GM18873 (cell line): ENCODE data around the gene PDGFRB.

ENCODE experiments used
- ATAC-seq: cut with Tn5 transposase; IDR thresholded peaks from one replicate; pipeline ENCODE4 v1.9.1; 2021; ENCODE audit warnings: mild to moderate bottlenecking, moderate library complexity, moderate number of reproducible peaks; ENCODE audit not compliant: unreplicated experiment, low FRiP score

Gene PDGFRB

GRCh38 chr5:150182774-150183173 is 27.1 kb upstream of the PDGFRB start:
- ATAC-seq: no peak

- no peak for ATAC-seq
Observed at GRCh38 chr5:150181766-150182545, 26.3 kb upstream of the PDGFRB start.

- ATAC-seq: no peak
Observed at GRCh38 chr5:150181027-150181426, 25.4 kb upstream of the PDGFRB start.

- no peak for ATAC-seq
Observed at GRCh38 chr5:150180241-150181026, 24.8 kb upstream of the PDGFRB start.

- no peak for ATAC-seq
Observed at GRCh38 chr5:150179019-150179620, 23.5 kb upstream of the PDGFRB start.

- ATAC-seq: no peak
Observed at GRCh38 chr5:150178262-150178661, 22.6 kb upstream of the PDGFRB start.

GRCh38 chr5:150177721-150178120 is 22.1 kb upstream of the PDGFRB start:
- no peak for ATAC-seq

- ATAC-seq: no peak
Observed at GRCh38 chr5:150176745-150177477, 21.3 kb upstream of the PDGFRB start.

- no peak for ATAC-seq
Observed at GRCh38 chr5:150175536-150175935, 19.9 kb upstream of the PDGFRB start.

- ATAC-seq: no peak
Observed at GRCh38 chr5:150175076-150175475, 19.4 kb upstream of the PDGFRB start.

GRCh38 chr5:150174285-150174684 is 18.6 kb upstream of the PDGFRB start:
- ATAC-seq: no peak

GRCh38 chr5:150173161-150173560 is 17.5 kb upstream of the PDGFRB start:
- no peak for ATAC-seq

GRCh38 chr5:150172556-150172955 is 16.9 kb upstream of the PDGFRB start:
- ATAC-seq: no peak

GRCh38 chr5:150172145-150172544 is 16.5 kb upstream of the PDGFRB start:
- ATAC-seq: no peak

- no peak for ATAC-seq
Observed at GRCh38 chr5:150168864-150169263, 13.2 kb upstream of the PDGFRB start.

- no peak for ATAC-seq
Observed at GRCh38 chr5:150167908-150168307, 12.3 kb upstream of the PDGFRB start.

- ATAC-seq: no peak
Observed at GRCh38 chr5:150167512-150167850, 11.8 kb upstream of the PDGFRB start.

GRCh38 chr5:150166650-150167511 is 11.2 kb upstream of the PDGFRB start, which contains the start of gene CDX1:
Gene CDX1, plus strand, starts transcription at chr5:150166778. Its CDS starts 99 bp downstream, at chr5:150166877.
- no peak for ATAC-seq

GRCh38 chr5:150166037-150166649 is 10.5 kb upstream of the PDGFRB start:
- no peak for ATAC-seq
